HG02938 (cell line): Measurements from ENCODE around the gene DTNA.
A peak's percentile ranks its signal among the peaks of the same experiment; 100 is the strongest.
"Not testable (repeated sequence)": the region's sequence is repeated elsewhere in the genome, so short reads cannot be mapped to it uniquely, and the experiment has no call there.

Experiments
- ATAC-seq: cut with Tn5 transposase; IDR thresholded peaks from one replicate; pipeline ENCODE4 v1.9.1; 2021; ENCODE audit warnings: mild to moderate bottlenecking, moderate library complexity; ENCODE audit not compliant: unreplicated experiment

The DTNA gene

GRCh38 chr18:34709750-34710441 lies at the start of gene DTNA:
Gene DTNA (plus strand): TSS chr18:34710298. CDS start chr18:34755977, 45,679 bp downstream.
- no peak for ATAC-seq

GRCh38 chr18:34660572-34660971 lies 49.5 kb upstream of the DTNA start:
- no peak for ATAC-seq

GRCh38 chr18:34661464-34662087 lies 48.5 kb upstream of the DTNA start:
- peak; percentile 91 for ATAC-seq

GRCh38 chr18:34676816-34677574 lies 33.1 kb upstream of the DTNA start:
- no peak for ATAC-seq

- ATAC-seq: not testable (repeated sequence)
These were observed 20.3 kb upstream of the DTNA start for GRCh38 chr18:34689750-34690149.

GRCh38 chr18:34691614-34692013 lies 18.5 kb upstream of the DTNA start:
- no peak for ATAC-seq

- ATAC-seq: no peak
These were observed 15.4 kb upstream of the DTNA start for GRCh38 chr18:34694591-34695165.

- ATAC-seq: no peak
These were observed 14.8 kb upstream of the DTNA start for GRCh38 chr18:34695310-34695709.

- no peak for ATAC-seq
These were observed 13.4 kb upstream of the DTNA start for GRCh38 chr18:34696671-34697070.

- no peak for ATAC-seq
These were observed 12.9 kb upstream of the DTNA start for GRCh38 chr18:34697233-34697632.

- ATAC-seq: no peak
These were observed 12.2 kb upstream of the DTNA start for GRCh38 chr18:34697891-34698290.

- ATAC-seq: no peak
These were observed 8.2 kb upstream of the DTNA start for GRCh38 chr18:34701911-34702310.

- no peak for ATAC-seq
These were observed 7.3 kb upstream of the DTNA start for GRCh38 chr18:34702814-34703213.

- ATAC-seq: no peak
These were observed 6.0 kb upstream of the DTNA start for GRCh38 chr18:34704074-34704473.

- no peak for ATAC-seq
These were observed 5.3 kb upstream of the DTNA start for GRCh38 chr18:34704823-34705222.

GRCh38 chr18:34707670-34708069 lies 2.4 kb upstream of the DTNA start:
- no peak for ATAC-seq

- no peak for ATAC-seq
These were observed 994 bp upstream of the DTNA start for GRCh38 chr18:34709104-34709503.

- ATAC-seq: no peak
These were observed 388 bp downstream of the DTNA start for GRCh38 chr18:34710458-34710914.

GRCh38 chr18:34710934-34711333 lies 836 bp downstream of the DTNA start:
- no peak for ATAC-seq

- not testable (repeated sequence) for ATAC-seq
These were observed 6.0 kb downstream of the DTNA start for GRCh38 chr18:34716111-34716510.

- no peak for ATAC-seq
These were observed 8.5 kb downstream of the DTNA start for GRCh38 chr18:34718610-34719009.
